ENCODE data around the gene SLC38A5. TPM values are rescaled to one million over a fixed set of nuclear protein-coding genes. Genes with fewer than 3 reads are reported as not detected.

Gene SLC38A5
- total and polyA plus RNA-seq, 2 donors from 2014 or later = 2.9 to 8.3 TPM

DNA sequence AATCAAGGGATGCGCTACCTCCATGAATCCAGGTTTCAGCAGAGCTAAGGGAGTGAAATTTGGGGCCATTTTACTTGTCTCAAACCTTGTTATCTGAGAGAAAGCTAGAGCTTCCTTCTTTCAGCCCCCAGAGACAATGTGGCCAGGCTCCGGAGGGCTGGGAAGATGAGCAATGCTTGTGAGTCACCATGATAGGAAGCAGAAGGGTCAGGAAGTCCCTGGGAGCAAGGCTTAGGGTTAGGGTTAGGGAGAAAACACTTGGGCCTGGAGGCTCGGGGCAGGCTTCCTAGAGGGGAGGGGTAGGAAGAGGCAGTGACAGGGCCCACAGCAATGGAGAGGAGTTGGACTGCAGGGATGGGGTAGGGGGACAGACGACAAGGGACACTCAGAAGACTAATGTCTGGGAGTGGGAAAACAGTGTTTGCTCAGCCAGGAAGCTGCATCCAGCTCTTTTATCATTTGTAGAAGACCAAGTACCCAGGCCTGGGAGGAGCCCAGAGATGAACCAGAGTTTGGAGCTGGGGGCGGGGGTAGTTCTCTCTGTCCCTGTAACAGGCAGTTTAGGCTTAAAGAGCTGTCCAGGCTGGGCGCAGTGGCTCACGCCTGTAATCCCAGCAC lies 22.3 kb upstream of the SLC38A5 start:
- Histone ChIP-seq H3K9ac (ENCODE audit: low read length in 3 of 3) (no peak overlapping the region), H3K27me3 (ENCODE audit: control insufficient read depth, insufficient read depth, low read length) (no peaks in the 10 kb centered on the region), H3K27ac (ENCODE audit: low read depth in 2 of 2, low read length in 2 of 2) (no peak overlapping the region), H3K4me1 (ENCODE audit: control insufficient read depth in 2 of 3, insufficient read depth in 2 of 3, low read depth in 1 of 3, low read length in 3 of 3) (no peaks in the 10 kb centered on the region), H3K36me3 (ENCODE audit: control insufficient read depth in 2 of 3, insufficient read depth in 3 of 3, low read length in 3 of 3) (no peaks in the 10 kb centered on the region), H3K4me3 (ENCODE audit: low read length in 3 of 3) (no peak overlapping the region), H3K9me3 (ENCODE audit: control insufficient read depth in 2 of 3, insufficient read depth in 1 of 3, low read length in 3 of 3) (no peaks in the 10 kb centered on the region)
- intact Hi-C loops (cut with DNase I) = no loop called here
- DNase-seq (peak in 1 of 5 donors; percentile 74), FAIRE-seq (no peak)
- TF ChIP-seq, protein P1, sequence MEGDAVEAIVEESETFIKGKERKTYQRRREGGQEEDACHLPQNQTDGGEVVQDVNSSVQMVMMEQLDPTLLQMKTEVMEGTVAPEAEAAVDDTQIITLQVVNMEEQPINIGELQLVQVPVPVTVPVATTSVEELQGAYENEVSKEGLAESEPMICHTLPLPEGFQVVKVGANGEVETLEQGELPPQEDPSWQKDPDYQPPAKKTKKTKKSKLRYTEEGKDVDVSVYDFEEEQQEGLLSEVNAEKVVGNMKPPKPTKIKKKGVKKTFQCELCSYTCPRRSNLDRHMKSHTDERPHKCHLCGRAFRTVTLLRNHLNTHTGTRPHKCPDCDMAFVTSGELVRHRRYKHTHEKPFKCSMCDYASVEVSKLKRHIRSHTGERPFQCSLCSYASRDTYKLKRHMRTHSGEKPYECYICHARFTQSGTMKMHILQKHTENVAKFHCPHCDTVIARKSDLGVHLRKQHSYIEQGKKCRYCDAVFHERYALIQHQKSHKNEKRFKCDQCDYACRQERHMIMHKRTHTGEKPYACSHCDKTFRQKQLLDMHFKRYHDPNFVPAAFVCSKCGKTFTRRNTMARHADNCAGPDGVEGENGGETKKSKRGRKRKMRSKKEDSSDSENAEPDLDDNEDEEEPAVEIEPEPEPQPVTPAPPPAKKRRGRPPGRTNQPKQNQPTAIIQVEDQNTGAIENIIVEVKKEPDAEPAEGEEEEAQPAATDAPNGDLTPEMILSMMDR (IDR thresholded peaks at IDR 0.05; ENCODE audit: borderline replicate concordance, extremely low read depth, insufficient read depth) = no peak

DNA sequence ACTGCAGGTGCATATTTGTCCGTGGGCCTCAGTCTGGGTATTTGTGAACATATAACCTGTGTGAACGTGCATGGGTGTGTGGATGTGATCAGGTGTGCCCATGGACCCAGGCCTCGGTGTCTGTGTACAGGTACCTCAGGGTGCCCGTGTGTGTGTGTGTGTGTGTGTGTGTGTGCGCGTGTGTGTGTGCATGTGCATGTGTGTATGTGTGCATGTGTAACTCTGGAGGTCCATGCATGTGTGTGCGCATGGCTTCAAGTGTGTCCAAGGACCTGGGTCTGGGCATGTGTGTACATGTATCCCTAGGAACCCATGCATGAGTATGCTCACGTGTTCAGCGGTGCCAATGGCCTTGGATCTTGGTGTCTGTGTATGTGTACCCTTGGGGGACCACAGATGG lies 21.7 kb upstream of the SLC38A5 start:
- H3K4me3 ChIP-seq (ENCODE audit: low read length in 3 of 3) = no peak overlapping the region
- no peaks in the 10 kb centered on the region for H3K4me1 ChIP-seq (ENCODE audit: control insufficient read depth in 2 of 3, insufficient read depth in 2 of 3, low read depth in 1 of 3, low read length in 3 of 3)
- DNase-seq (peak in 1 of 5 donors; percentile 15), FAIRE-seq (no peak)
- no peaks in the 10 kb centered on the region for H3K9me3 ChIP-seq (ENCODE audit: control insufficient read depth in 2 of 3, insufficient read depth in 1 of 3, low read length in 3 of 3)
- H3K27ac ChIP-seq (ENCODE audit: low read depth in 2 of 2, low read length in 2 of 2) = no peak overlapping the region
- TF ChIP-seq, protein P1 (IDR thresholded peaks at IDR 0.05; ENCODE audit: borderline replicate concordance, extremely low read depth, insufficient read depth) = no peak
- no peak overlapping the region for H3K9ac ChIP-seq (ENCODE audit: low read length in 3 of 3)
- intact Hi-C loops (cut with DNase I) = no loop called here
- no peaks in the 10 kb centered on the region for H3K36me3 ChIP-seq (ENCODE audit: control insufficient read depth in 2 of 3, insufficient read depth in 3 of 3, low read length in 3 of 3)
- no peaks in the 10 kb centered on the region for H3K27me3 ChIP-seq (ENCODE audit: control insufficient read depth, insufficient read depth, low read length)

DNA sequence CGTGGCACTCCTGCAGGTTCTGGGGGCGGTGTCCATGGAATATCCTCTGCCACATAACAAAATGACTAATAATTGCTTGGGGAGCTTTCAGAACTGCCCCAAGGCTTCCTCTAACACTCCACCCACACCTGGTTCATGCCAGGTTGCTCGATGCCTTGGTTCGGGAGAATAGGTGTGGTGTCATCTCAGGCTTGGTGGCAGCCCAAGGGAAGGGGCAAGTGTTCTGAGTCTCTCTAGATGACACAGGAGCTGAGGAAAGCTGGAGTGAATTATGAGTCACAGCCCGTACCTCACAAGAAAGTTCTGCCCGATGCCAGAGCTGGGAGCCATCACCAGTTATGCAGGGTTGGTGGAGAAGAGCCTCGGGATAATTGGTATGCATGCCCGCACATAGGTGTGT lies 20.6 kb upstream of the SLC38A5 start:
- FAIRE-seq (no peak), DNase-seq (peak in 1 of 5 donors; percentile 9)
- TF ChIP-seq, protein P1 (IDR thresholded peaks at IDR 0.05; ENCODE audit: borderline replicate concordance, extremely low read depth, insufficient read depth) = no peak
- no peaks in the 10 kb centered on the region for H3K9me3 ChIP-seq (ENCODE audit: control insufficient read depth in 2 of 3, insufficient read depth in 1 of 3, low read length in 3 of 3)
- intact Hi-C loops (cut with DNase I) = no loop called here
- H3K4me1 ChIP-seq (ENCODE audit: control insufficient read depth in 2 of 3, insufficient read depth in 2 of 3, low read depth in 1 of 3, low read length in 3 of 3) = no peaks in the 10 kb centered on the region
- H3K4me3 ChIP-seq (ENCODE audit: low read length in 3 of 3) = no peak overlapping the region
- H3K9ac ChIP-seq (ENCODE audit: low read length in 3 of 3) = no peak overlapping the region
- H3K27ac ChIP-seq (ENCODE audit: low read depth in 2 of 2, low read length in 2 of 2) = no peak overlapping the region
- H3K36me3 ChIP-seq (ENCODE audit: control insufficient read depth in 2 of 3, insufficient read depth in 3 of 3, low read length in 3 of 3) = no peaks in the 10 kb centered on the region
- H3K27me3 ChIP-seq (ENCODE audit: control insufficient read depth, insufficient read depth, low read length) = no peaks in the 10 kb centered on the region

DNA sequence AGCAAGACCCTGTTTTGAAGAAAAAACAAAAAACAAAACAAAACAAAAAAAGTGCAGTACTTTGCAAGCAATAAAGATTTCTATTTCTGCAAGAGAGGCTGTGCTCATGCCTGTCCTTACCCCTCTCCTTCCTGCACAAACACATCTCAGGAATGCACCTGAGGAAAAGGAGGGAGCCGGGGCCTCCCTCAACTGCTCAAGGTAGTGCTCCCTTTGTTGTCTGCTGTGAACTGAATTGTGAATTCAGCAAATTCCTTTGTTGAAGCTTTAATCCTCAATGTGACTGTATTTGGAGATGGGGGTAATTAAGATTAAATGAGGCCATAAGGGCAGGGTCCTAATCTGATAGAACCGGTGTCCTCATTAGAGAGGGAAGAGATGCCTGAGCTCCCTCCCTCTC lies 19.8 kb upstream of the SLC38A5 start:
- H3K4me1 ChIP-seq (ENCODE audit: control insufficient read depth in 2 of 3, insufficient read depth in 2 of 3, low read depth in 1 of 3, low read length in 3 of 3) = no peaks in the 10 kb centered on the region
- intact Hi-C loops (cut with DNase I) = no loop called here
- H3K9ac ChIP-seq (ENCODE audit: low read length in 3 of 3) = no peak overlapping the region
- no peak for DNase-seq
- TF ChIP-seq, protein P1 (IDR thresholded peaks at IDR 0.05; ENCODE audit: borderline replicate concordance, extremely low read depth, insufficient read depth) = no peak
- H3K27me3 ChIP-seq (ENCODE audit: control insufficient read depth, insufficient read depth, low read length) = no peaks in the 10 kb centered on the region
- no peak overlapping the region for H3K27ac ChIP-seq (ENCODE audit: low read depth in 2 of 2, low read length in 2 of 2)
- no peak for FAIRE-seq
- no peaks in the 10 kb centered on the region for H3K9me3 ChIP-seq (ENCODE audit: control insufficient read depth in 2 of 3, insufficient read depth in 1 of 3, low read length in 3 of 3)
- no peak overlapping the region for H3K4me3 ChIP-seq (ENCODE audit: low read length in 3 of 3)
- no peaks in the 10 kb centered on the region for H3K36me3 ChIP-seq (ENCODE audit: control insufficient read depth in 2 of 3, insufficient read depth in 3 of 3, low read length in 3 of 3)

Data from kidney (tissue), 14 donors.